ENCODE results near the gene PHLDB1. TPM values are rescaled to one million over a fixed set of nuclear protein-coding genes. Genes with fewer than 3 reads are reported as not detected.

PHLDB1 gene
- total and polyA plus RNA-seq, 2 of the 8 experiments (the other 6 are each of a cell fraction or from before 2014, with no cell fraction given), result 53.9 to 74.8 TPM

DNA sequence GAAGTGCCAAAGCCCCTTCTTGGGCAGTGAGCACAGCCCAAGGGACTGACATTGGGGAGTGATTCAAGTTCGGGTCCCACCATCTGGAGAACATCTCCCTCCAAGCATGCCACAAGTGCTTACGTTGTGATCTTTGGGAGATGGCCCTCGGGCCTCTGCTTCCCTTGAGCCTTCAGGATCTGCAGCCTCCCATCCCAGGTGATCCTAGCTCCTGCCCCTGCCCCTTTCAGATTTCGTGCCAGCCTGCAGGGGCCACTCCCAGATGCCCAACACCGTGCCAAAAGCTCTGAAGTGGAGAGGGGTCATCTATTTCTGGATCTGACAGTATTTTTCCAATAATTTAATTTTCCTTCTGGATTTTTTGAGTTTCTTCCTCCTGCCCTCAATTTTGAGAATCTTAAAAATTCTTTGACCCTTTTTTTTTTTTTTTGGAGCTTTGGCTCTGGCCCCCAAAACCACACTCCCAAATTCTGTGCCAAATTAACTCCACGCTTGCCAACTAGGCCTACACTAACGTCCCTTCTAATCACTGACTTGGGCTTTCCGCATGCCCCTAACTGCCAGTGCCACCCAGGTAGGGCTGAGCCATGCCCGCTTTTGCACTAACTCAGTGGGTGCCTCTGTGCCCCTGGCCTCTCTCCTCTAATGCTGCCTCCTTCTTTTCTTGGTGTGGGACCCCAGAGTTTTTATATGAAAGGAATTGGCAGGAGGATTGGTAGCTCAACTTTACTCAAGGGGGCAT lies 25.3 kb downstream of the PHLDB1 start:
- Histone ChIP-seq H3K9ac (replicated peaks in 1 of 4; ENCODE audit: extremely low read depth in 1 of 4, low read depth in 3 of 4, low read length in 3 of 4) (no peak overlapping the region), H2BK12ac (ENCODE audit: low read depth, low read length) (no peak overlapping the region), H3K36me3 (ENCODE audit: control insufficient read depth in 2 of 4, insufficient read depth in 4 of 4, low read length in 3 of 4) (peaks cover 4 to 30% (median 17%) of the 10 kb centered on the region in 4 experiments; a peak in 6 of 8 replicates), H4K8ac (ENCODE audit: extremely low read depth, insufficient read depth, low read length) (no peak overlapping the region), H3K18ac (ENCODE audit: extremely low read depth, low read length) (no peak overlapping the region), H3K4me2 (ENCODE audit: insufficient read depth in 1 of 2, low read depth in 2 of 2, low read length in 2 of 2) (no peak overlapping the region), H3K9me3 (ENCODE audit: insufficient read depth in 2 of 2, low read depth in 1 of 2, low read length in 1 of 2) (no peaks in the 10 kb centered on the region), H3K56ac (replicated peaks; ENCODE audit: insufficient read length, low read depth, low read length) (no peak overlapping the region), H2BK15ac (ENCODE audit: low read length) (no peak overlapping the region), H2AK5ac (ENCODE audit: low read depth, low read length) (no peak overlapping the region), H3K79me1 (ENCODE audit: low read depth, low read length) (peaks cover 3% of the 10 kb centered on the region), H2BK120ac (replicated peaks; ENCODE audit: low read depth, low read length) (no peak overlapping the region), H2AFZ (ENCODE audit: low read length) (no peak overlapping the region), H2BK5ac (ENCODE audit: low read depth, low read length) (no peak overlapping the region), H4K91ac (replicated peaks; ENCODE audit: insufficient read length, low read length) (no peak overlapping the region), H3K79me2 (ENCODE audit: control insufficient read depth in 1 of 2, insufficient read depth in 2 of 2, low read length in 2 of 2) (no peaks in the 10 kb centered on the region), H3K4ac (replicated peaks; ENCODE audit: insufficient read length, low read depth, low read length) (no peak overlapping the region), H3K14ac (ENCODE audit: insufficient read length) (no peak overlapping the region), H3K4me3 (ENCODE audit: extremely low read depth in 1 of 4, insufficient read depth in 2 of 4, low read depth in 3 of 4, low read length in 4 of 4) (no peak overlapping the region), H4K20me1 (replicated peaks in 1 of 2; ENCODE audit: control insufficient read depth in 1 of 2, insufficient read depth in 2 of 2, low read length in 2 of 2) (peaks cover 0 to 23% of the 10 kb centered on the region in 2 experiments), H2BK20ac (ENCODE audit: low read length) (no peak overlapping the region), H3K27me3 (replicated peaks in 1 of 4; ENCODE audit: control insufficient read depth in 3 of 4, extremely low read depth in 1 of 4, insufficient read depth in 3 of 4, low read length in 3 of 4) (no peaks in the 10 kb centered on the region), H3K23me2 (ENCODE audit: low read depth, low read length) (peaks cover 9% of the 10 kb centered on the region; the same call in 1 of the 2 replicates), H3K23ac (ENCODE audit: insufficient read length) (no peak overlapping the region), H3K27ac (ENCODE audit: low read depth, low read length) (no peak overlapping the region), H4K5ac (ENCODE audit: insufficient read length, low read depth, low read length) (no peak overlapping the region), H3K4me1 (replicated peaks in 1 of 4; ENCODE audit: control insufficient read depth in 3 of 4, insufficient read depth in 4 of 4, low read length in 3 of 4) (peaks cover 16 to 23% (median 19%) of the 10 kb centered on the region in 4 experiments)
- DNase-seq (ENCODE audit: low read depth in 1 of 2, low spot score in 2 of 2), result no peak
- CTCF ChIA-PET (ENCODE audit: partially characterized antibody), result interaction anchor here (1.0 to 19.1 kb wide), 5 partner anchors 12 to 452 kb away, joined by 3 to 435 read pairs (median 57); partner anchors contain the start of gene PHLDB1
- no peak for FAIRE-seq
- 93% methylated on average over 9 of the region's 9 CpGs; no CpG with 5 or more reads in 1 of the 2 experiments for WGBS, 2 experiments (ENCODE audit: extremely low coverage in 1 of 2, insufficient coverage in 1 of 2, insufficient read length in 1 of 2, insufficient replicate concordance in 2 of 2, low coverage in 1 of 2, low lambda C conversion rate in 2 of 2, missing lambda C conversion rate in 1 of 2)
- POLR2A ChIA-PET (ENCODE audit: partially characterized antibody), result interaction anchor here (0.8 to 25.8 kb wide), 4 partner anchors 9 to 25 kb away, joined by 3 to 574 read pairs (median 171); partner anchors contain the start of gene PHLDB1

Data from H1 (cell line).